CD14-positive monocyte (primary cell): ENCODE results near the gene NUTM1. TPM values are rescaled to one million over a fixed set of nuclear protein-coding genes. Genes with fewer than 3 reads are reported as not detected.

Experiments used
- DNase-seq, 3 donors: peaks; one replicate each; pipeline ENCODE4 v3.0.0-alpha.2; 2011 to 2022
- H2AFZ ChIP-seq: 2 replicates; pipeline ENCODE4 v1.6.0; 2012; ENCODE audit warnings: mild to moderate bottlenecking, low read depth, low read length, inconsistent platforms; ENCODE audit not compliant: insufficient read depth, poor library complexity, severe bottlenecking
- H3K27ac ChIP-seq, 2 donors: 1 replicate in 1 of 2; 2 replicates in 1 of 2; pipeline ENCODE4 v1.5.1; 2012 to 2013; ENCODE audit warnings: low read length in 2 of 2, control low read depth in 1 of 2, inconsistent platforms in 1 of 2, low read depth in 1 of 2, mild to moderate bottlenecking in 1 of 2
- H3K27me3 ChIP-seq, 2 donors: one replicate each; pipeline versions ENCODE4 v1.6.0 to v1.6.1; 2011 to 2013; ENCODE audit warnings: low read length in 2 of 2; ENCODE audit not compliant: control insufficient read depth in 2 of 2, insufficient read depth in 2 of 2
- H3K36me3 ChIP-seq, 2 donors: replicated peaks in 1 of 2; 1 replicate in 1 of 2; 2 replicates in 1 of 2; pipeline versions ENCODE4 v1.5.1 to v1.6.1; 2012 to 2013; ENCODE audit warnings: low read length in 2 of 2, control low read depth in 1 of 2, inconsistent platforms in 1 of 2, mild to moderate bottlenecking in 1 of 2; ENCODE audit not compliant: insufficient read depth in 2 of 2, control insufficient read depth in 1 of 2
- H3K4me1 ChIP-seq, 2 donors: 1 replicate in 1 of 2; 2 replicates in 1 of 2; pipeline versions ENCODE4 v1.5.1 to v1.6.1; 2012 to 2013; ENCODE audit warnings: low read length in 2 of 2, control low read depth in 1 of 2, inconsistent platforms in 1 of 2, mild to moderate bottlenecking in 1 of 2, moderate library complexity in 1 of 2; ENCODE audit not compliant: insufficient read depth in 2 of 2, control insufficient read depth in 1 of 2
- H3K4me2 ChIP-seq: replicated peaks from 2 replicates; pipeline ENCODE3; 2012; ENCODE audit warnings: low read length, moderate library complexity, mild to moderate bottlenecking; ENCODE audit not compliant: poor library complexity, severe bottlenecking; ENCODE audit errors: extremely low read depth
- H3K4me3 ChIP-seq, 3 experiments: fragments of 200-600 bp in 1 of 3; sonication (generic) in 1 of 3; replicated peaks in 1 of 3; 1 replicate in 2 of 3; 2 replicates in 1 of 3; pipeline ENCODE4 v1.5.1; 2011 to 2013; ENCODE audit warnings: low read length in 3 of 3, mild to moderate bottlenecking in 3 of 3, control low read depth in 2 of 3, low read depth in 2 of 3, inconsistent platforms in 1 of 3, moderate library complexity in 1 of 3
- H3K79me2 ChIP-seq: 2 replicates; pipeline ENCODE4 v1.6.0; 2012; ENCODE audit warnings: mild to moderate bottlenecking, control low read depth, inconsistent platforms, low read length, moderate library complexity; ENCODE audit not compliant: insufficient read depth
- H3K9ac ChIP-seq: 2 replicates; pipeline ENCODE4 v1.6.0; 2017; ENCODE audit warnings: low read length, mild to moderate bottlenecking; ENCODE audit not compliant: insufficient read depth, poor library complexity, severe bottlenecking
- H3K9me3 ChIP-seq, 2 donors: replicated peaks in 1 of 2; 1 replicate in 1 of 2; 2 replicates in 1 of 2; pipeline versions ENCODE4 v1.5.1 to v1.6.1; 2012 to 2013; ENCODE audit warnings: low read length in 2 of 2, control low read depth in 1 of 2; ENCODE audit not compliant: control insufficient read depth in 1 of 2, insufficient read depth in 1 of 2
- H4K20me1 ChIP-seq: 2 replicates; pipeline ENCODE4 v1.6.0; 2012; ENCODE audit warnings: mild to moderate bottlenecking, low read length, control low read depth, moderate library complexity; ENCODE audit not compliant: insufficient read depth
- H3K27ac Mint-ChIP-seq, 7 donors: one replicate each; pipeline ENCODE4 v1.8.0; 2020; ENCODE audit warnings: mild to moderate bottlenecking in 7 of 7, mixed read lengths in 7 of 7, moderate library complexity in 6 of 7, inconsistent platforms in 2 of 7
- H3K27me3 Mint-ChIP-seq, 3 donors: one replicate each; pipeline ENCODE4 v1.8.0; 2021 to 2022; ENCODE audit warnings: low read depth in 3 of 3, mild to moderate bottlenecking in 3 of 3, mixed read lengths in 3 of 3, moderate library complexity in 3 of 3, inconsistent platforms in 1 of 3
- H3K36me3 Mint-ChIP-seq, 2 donors: one replicate each; pipeline ENCODE4 v1.8.0; 2020; ENCODE audit warnings: mixed read lengths in 2 of 2, inconsistent platforms in 1 of 2, mild to moderate bottlenecking in 1 of 2
- H3K4me1 Mint-ChIP-seq: one replicate; pipeline ENCODE4 v1.8.0; 2020; ENCODE audit warnings: mild to moderate bottlenecking, mixed read lengths
- H3K4me3 Mint-ChIP-seq, 2 donors: one replicate each; pipeline ENCODE4 v1.8.0; 2020; ENCODE audit warnings: mild to moderate bottlenecking in 2 of 2, mixed read lengths in 2 of 2, moderate library complexity in 1 of 2
- H3K9me3 Mint-ChIP-seq, 7 donors: one replicate each; pipeline ENCODE4 v1.8.0; 2020 to 2022; ENCODE audit warnings: mixed read lengths in 7 of 7, mild to moderate bottlenecking in 6 of 7, moderate library complexity in 6 of 7, inconsistent platforms in 2 of 7
- CTCF ChIP-seq: fragments of 200-600 bp; IDR thresholded peaks from one replicate; pipeline ENCODE4 v1.8.0; 2022; ENCODE audit warnings: antibody characterized with exemption, mild to moderate bottlenecking
- whole genome bisulfite sequencing: methylation state at CpG from one replicate; pipeline ENCODE4 v1.1.5; 2013; ENCODE audit warnings: missing lambda C conversion rate; ENCODE audit not compliant: insufficient coverage; 5-methylcytosine and 5-hydroxymethylcytosine counted together
- intact Hi-C, 2 donors: fragments of 100-400 bp; cut with micrococcal nuclease; formaldehyde crosslinking; loops; one replicate each; pipeline versions ENCODE4 v1.15.0 to v1.15.1; 2023
- polyA plus RNA-seq, 3 donors: library from polyadenylated mRNA; depleted of rRNA in 1 of 3; unstranded in 2 of 3; stranded (reverse) in 1 of 3; fragments of 300-500 nt in 2 of 3; fragments of >200 nt in 1 of 3; fragmentation: Illumina TruSeq in 2 of 3; gene quantifications; 1 replicate in 2 of 3; 2 replicates in 1 of 3; pipeline ENCODE4 v1.2.3, GENCODE V29; 2012 to 2021

The NUTM1 gene
- polyA plus RNA-seq, 3 donors = not detected

- peaks cover 0 to 17% of the 10 kb centered on the region in 2 donors for H3K36me3 ChIP-seq
- H3K4me2 ChIP-seq = no peak overlapping the region
- H3K9me3 Mint-ChIP-seq = no peaks in the 10 kb centered on the region
- H3K4me3 ChIP-seq = no peak overlapping the region
- intact Hi-C loops = no loop called here
- no peaks in the 10 kb centered on the region for H3K4me1 ChIP-seq
- peaks cover 77% of the 10 kb centered on the region for H3K79me2 ChIP-seq
- H2AFZ ChIP-seq = no peak overlapping the region
- no peaks in the 10 kb centered on the region for H3K9me3 ChIP-seq
- H3K36me3 Mint-ChIP-seq = peaks cover 14 to 33% of the 10 kb centered on the region in 2 donors
- H3K27ac Mint-ChIP-seq = no peak overlapping the region
- no peak for DNase-seq
- H3K27me3 Mint-ChIP-seq = no peaks in the 10 kb centered on the region
- H3K4me1 Mint-ChIP-seq = peaks cover 11% of the 10 kb centered on the region
- no peak overlapping the region for H3K9ac ChIP-seq
- no peak overlapping the region for H3K4me3 Mint-ChIP-seq
- peaks cover 99% of the 10 kb centered on the region for H4K20me1 ChIP-seq
- no peak overlapping the region for H3K27ac ChIP-seq
- no peak for TF ChIP-seq CTCF
- no peaks in the 10 kb centered on the region for H3K27me3 ChIP-seq
- 94% methylated on average over 2 of the region's 3 CpGs for WGBS
Measured at GRCh38 chr15:34301058-34301457, 42.1 kb upstream of the NUTM1 start.

GRCh38 chr15:34304613-34305012 is 38.5 kb upstream of the NUTM1 start:
- no peak overlapping the region for H3K4me2 ChIP-seq
- TF ChIP-seq CTCF = no peak
- H3K27ac ChIP-seq = no peak overlapping the region
- no peak overlapping the region for H3K4me3 ChIP-seq
- peaks cover 97% of the 10 kb centered on the region for H4K20me1 ChIP-seq
- Mint-ChIP-seq H3K4me1 (peaks cover 6% of the 10 kb centered on the region), H3K36me3 (peaks cover 28 to 48% of the 10 kb centered on the region in 2 donors), H3K9me3 (peaks cover 0 to 3% (median 0%) of the 10 kb centered on the region in 7 donors), H3K4me3 (no peak overlapping the region), H3K27ac (no peak overlapping the region), H3K27me3 (no peaks in the 10 kb centered on the region)
- H3K27me3 ChIP-seq = no peaks in the 10 kb centered on the region
- no peaks in the 10 kb centered on the region for H3K4me1 ChIP-seq
- DNase-seq = no peak
- no peaks in the 10 kb centered on the region for H3K9me3 ChIP-seq
- intact Hi-C loops = no loop called here
- H2AFZ ChIP-seq = no peak overlapping the region
- H3K9ac ChIP-seq = no peak overlapping the region
- H3K79me2 ChIP-seq = peaks cover 57% of the 10 kb centered on the region
- H3K36me3 ChIP-seq = peaks cover 0 to 29% of the 10 kb centered on the region in 2 donors
